H1 (cell line): ENCODE data around the gene LHFPL2. TPM values are rescaled to one million over a fixed set of nuclear protein-coding genes. Genes with fewer than 3 reads are reported as not detected.

ENCODE experiments used
- CTCF ChIA-PET: fragments of 300-600 bp; sonication (Branson Sonifier 250); formaldehyde crosslinking; loops from one replicate; lab custom pipeline; 2021; ENCODE audit not compliant: partially characterized antibody; lab: Charles Lee
- POLR2A ChIA-PET: fragments of 300-600 bp; sonication (Branson Sonifier 250); formaldehyde crosslinking; loops from one replicate; lab custom pipeline; 2021; ENCODE audit warnings: inconsistent platforms; ENCODE audit not compliant: partially characterized antibody; lab: Charles Lee
- DNase-seq, 2 experiments: peaks; one replicate each; pipeline versions ENCODE4 v3.0.0 to v3.0.0-alpha.2; 2010 to 2022; ENCODE audit warnings: low spot score in 2 of 2, low read depth in 1 of 2, mixed read lengths in 1 of 2
- FAIRE-seq: peaks from 2 replicates; lab custom pipeline; 2011; peaks lifted over from hg19 to GRCh38; lab: Jason Lieb, UNC
- H2AFZ ChIP-seq: 2 replicates; pipeline ENCODE4 v1.8.1; 2012; ENCODE audit warnings: low read length, inconsistent platforms
- H2AK5ac ChIP-seq: 2 replicates; pipeline ENCODE4 v1.6.1; 2013; ENCODE audit warnings: low read depth, low read length
- H2BK120ac ChIP-seq: replicated peaks from 2 replicates; pipeline ENCODE3; 2013; ENCODE audit warnings: low read depth, low read length, inconsistent platforms
- H2BK12ac ChIP-seq: 2 replicates; pipeline ENCODE4 v1.6.1; 2013; ENCODE audit warnings: low read depth, low read length
- H2BK15ac ChIP-seq: 2 replicates; pipeline ENCODE4 v1.6.1; 2013; ENCODE audit warnings: low read length
- H2BK20ac ChIP-seq: 2 replicates; pipeline ENCODE4 v1.6.1; 2013; ENCODE audit warnings: low read length
- H2BK5ac ChIP-seq: 2 replicates; pipeline ENCODE4 v1.6.1; 2013; ENCODE audit warnings: low read depth, low read length
- H3K14ac ChIP-seq: 2 replicates; pipeline ENCODE4 v1.6.1; 2013; ENCODE audit warnings: inconsistent platforms; ENCODE audit not compliant: insufficient read length
- H3K18ac ChIP-seq: 2 replicates; pipeline ENCODE4 v1.6.1; 2013; ENCODE audit warnings: low read length; ENCODE audit errors: extremely low read depth
- H3K23ac ChIP-seq: 2 replicates; pipeline ENCODE4 v1.6.1; 2013; ENCODE audit warnings: inconsistent platforms; ENCODE audit not compliant: insufficient read length
- H3K23me2 ChIP-seq: 2 replicates; pipeline ENCODE4 v1.6.1; 2013; ENCODE audit warnings: low read depth, low read length
- H3K27ac ChIP-seq: 2 replicates; pipeline ENCODE4 v1.6.1; 2011; ENCODE audit warnings: low read depth, low read length, inconsistent platforms
- H3K27me3 ChIP-seq, 4 experiments: replicated peaks in 1 of 4; 1 replicate in 1 of 4; 2 replicates in 3 of 4; pipeline versions ENCODE4 v1.6.1 to v1.8.1; 2011 to 2013; ENCODE audit warnings: low read length in 3 of 4, mild to moderate bottlenecking in 3 of 4, inconsistent platforms in 2 of 4, mixed read lengths in 2 of 4, moderate library complexity in 1 of 4; ENCODE audit not compliant: control insufficient read depth in 3 of 4, insufficient read depth in 3 of 4; ENCODE audit errors: extremely low read depth in 1 of 4
- H3K36me3 ChIP-seq, 4 experiments: 2 replicates each; pipeline versions ENCODE4 v1.6.1 to v1.8.1; 2011 to 2013; ENCODE audit warnings: mild to moderate bottlenecking in 4 of 4, low read length in 3 of 4, moderate library complexity in 2 of 4, control low read depth in 1 of 4, inconsistent platforms in 1 of 4; ENCODE audit not compliant: insufficient read depth in 4 of 4, control insufficient read depth in 2 of 4
- H3K4ac ChIP-seq: replicated peaks from 2 replicates; pipeline ENCODE3; 2013; ENCODE audit warnings: low read length, low read depth, mixed read lengths, inconsistent platforms; ENCODE audit not compliant: insufficient read length
- H3K4me1 ChIP-seq, 4 experiments: replicated peaks in 1 of 4; 1 replicate in 1 of 4; 2 replicates in 3 of 4; pipeline versions ENCODE4 v1.6.1 to v1.8.1; 2011 to 2013; ENCODE audit warnings: low read length in 3 of 4, inconsistent platforms in 2 of 4, mixed read lengths in 1 of 4; ENCODE audit not compliant: insufficient read depth in 4 of 4, control insufficient read depth in 3 of 4
- H3K4me2 ChIP-seq, 2 experiments: 2 replicates each; pipeline versions ENCODE4 v1.6.1 to v1.8.1; 2011 to 2013; ENCODE audit warnings: low read depth in 2 of 2, low read length in 2 of 2, control low read depth in 1 of 2, inconsistent platforms in 1 of 2, mild to moderate bottlenecking in 1 of 2; ENCODE audit not compliant: insufficient read depth in 1 of 2
- H3K4me3 ChIP-seq, 4 experiments: fragments of 200-600, 300-600 bp in 1 of 4; sonication (generic), shearing (Covaris generic), sonication (Bioruptor Twin) in 1 of 4; 2 replicates each; pipeline versions ENCODE4 v1.5.1 to v1.8.1; 2011 to 2016; ENCODE audit warnings: low read length in 4 of 4, low read depth in 3 of 4, control low read depth in 2 of 4, inconsistent platforms in 2 of 4, mild to moderate bottlenecking in 2 of 4, mixed read lengths in 1 of 4, moderate library complexity in 1 of 4; ENCODE audit not compliant: insufficient read depth in 2 of 4; ENCODE audit errors: extremely low read depth in 1 of 4
- H3K56ac ChIP-seq: replicated peaks from 2 replicates; pipeline ENCODE3; 2013; ENCODE audit warnings: low read depth, mild to moderate bottlenecking, mixed read lengths, low read length, inconsistent platforms; ENCODE audit not compliant: insufficient read length
- H3K79me1 ChIP-seq: 2 replicates; pipeline ENCODE4 v1.6.1; 2013; ENCODE audit warnings: low read depth, low read length, control low read depth
- H3K79me2 ChIP-seq, 2 experiments: 2 replicates each; pipeline versions ENCODE4 v1.6.1 to v1.8.1; 2012 to 2013; ENCODE audit warnings: low read length in 2 of 2, mild to moderate bottlenecking in 2 of 2, inconsistent platforms in 1 of 2; ENCODE audit not compliant: insufficient read depth in 2 of 2, control insufficient read depth in 1 of 2
- H3K9ac ChIP-seq, 4 experiments: replicated peaks in 1 of 4; 1 replicate in 1 of 4; 2 replicates in 3 of 4; pipeline versions ENCODE4 v1.6.1 to v1.8.1; 2011 to 2013; ENCODE audit warnings: low read depth in 3 of 4, low read length in 3 of 4, control low read depth in 2 of 4, mild to moderate bottlenecking in 2 of 4, moderate library complexity in 2 of 4, inconsistent platforms in 1 of 4; ENCODE audit errors: extremely low read depth in 1 of 4
- H3K9me3 ChIP-seq, 2 experiments: 2 replicates each; pipeline versions ENCODE4 v1.6.1 to v1.8.1; 2012 to 2013; ENCODE audit warnings: mild to moderate bottlenecking in 2 of 2, moderate library complexity in 2 of 2, control low read depth in 1 of 2, inconsistent platforms in 1 of 2, low read depth in 1 of 2, low read length in 1 of 2, mixed read lengths in 1 of 2; ENCODE audit not compliant: insufficient read depth in 2 of 2
- H4K20me1 ChIP-seq, 2 experiments: replicated peaks in 1 of 2; 2 replicates each; pipeline versions ENCODE3 to v1.8.1; 2011 to 2013; ENCODE audit warnings: inconsistent platforms in 2 of 2, low read length in 2 of 2, mild to moderate bottlenecking in 1 of 2; ENCODE audit not compliant: insufficient read depth in 2 of 2, control insufficient read depth in 1 of 2
- H4K5ac ChIP-seq: 2 replicates; pipeline ENCODE4 v1.6.1; 2013; ENCODE audit warnings: low read length, low read depth, mixed read lengths, inconsistent platforms; ENCODE audit not compliant: insufficient read length
- H4K8ac ChIP-seq: 2 replicates; pipeline ENCODE4 v1.8.0; 2013; ENCODE audit warnings: mild to moderate bottlenecking, moderate library complexity, low read length, inconsistent platforms; ENCODE audit not compliant: insufficient read depth; ENCODE audit errors: extremely low read depth
- H4K91ac ChIP-seq: replicated peaks from 2 replicates; pipeline ENCODE3; 2013; ENCODE audit warnings: low read length, mixed read lengths, inconsistent platforms; ENCODE audit not compliant: insufficient read length
- ATF2 ChIP-seq: IDR thresholded peaks from 2 replicates; pipeline ENCODE4 v1.6.1; 2012; ENCODE audit warnings: low read length, inconsistent platforms
- BCL11A ChIP-seq, 2 experiments: IDR thresholded peaks; one replicate each; pipeline ENCODE4 v1.6.1; 2011; ENCODE audit warnings: low read depth in 2 of 2, low read length in 2 of 2, mild to moderate bottlenecking in 2 of 2
- CBX8 ChIP-seq: fragments of 300-800, 300-1000 bp; sonication (generic); IDR thresholded peaks from 2 replicates; pipeline ENCODE4 v1.7.1; 2016; ENCODE audit warnings: low read depth, low read length, borderline replicate concordance
- CREB1 ChIP-seq: IDR thresholded peaks from 2 replicates; pipeline ENCODE4 v1.6.1; 2012; ENCODE audit warnings: inconsistent platforms
- JUN ChIP-seq: IDR thresholded peaks from 2 replicates; pipeline ENCODE4 v1.6.1; 2011; ENCODE audit warnings: low read depth, mild to moderate bottlenecking, improper control_type of control experiment, low read length
- KDM5A ChIP-seq: fragments of 200-600 bp; IDR thresholded peaks from 2 replicates; pipeline ENCODE4 v1.7.1; 2012; ENCODE audit warnings: mild to moderate bottlenecking, low read length, inconsistent platforms, mixed read lengths
- POLR2A ChIP-seq, 2 experiments: IDR thresholded peaks; 1 replicate in 1 of 2; 2 replicates in 1 of 2; pipeline ENCODE4 v1.6.1; 2011; ENCODE audit warnings: low read depth in 2 of 2, low read length in 2 of 2, mild to moderate bottlenecking in 2 of 2; ENCODE audit errors: control extremely low read depth in 1 of 2
- RFX5 ChIP-seq: IDR thresholded peaks from 2 replicates; pipeline ENCODE4 v1.6.1; 2011; ENCODE audit warnings: low read depth, low read length, improper control_type of control experiment, borderline replicate concordance
- SAP30 ChIP-seq: fragments of 300-600 bp; sonication (generic); IDR thresholded peaks from 2 replicates; pipeline ENCODE4 v1.7.1; 2012; ENCODE audit warnings: low read length, moderate library complexity, mild to moderate bottlenecking, inconsistent platforms; ENCODE audit not compliant: insufficient read depth, insufficient replicate concordance
- SP2 ChIP-seq: IDR thresholded peaks from 2 replicates; pipeline ENCODE4 v1.6.1; 2012; ENCODE audit warnings: mild to moderate bottlenecking, low read length, inconsistent platforms
- TBP ChIP-seq: IDR thresholded peaks from 2 replicates; pipeline ENCODE4 v1.6.1; 2011; ENCODE audit warnings: low read depth, low read length, improper control_type of control experiment
- TEAD4 ChIP-seq: IDR thresholded peaks from 2 replicates; pipeline ENCODE4 v1.6.1; 2012; ENCODE audit warnings: low read depth, low read length, inconsistent platforms, mixed read lengths
- YY1 ChIP-seq: IDR thresholded peaks from 2 replicates; pipeline ENCODE4 v1.6.1; 2011; ENCODE audit warnings: low read depth, mild to moderate bottlenecking, low read length
- WGBS, 2 experiments: shearing (Covaris generic) in 1 of 2; methylation state at CpG; one replicate each; pipeline versions ENCODE4 v1.1.6 to v1.1.7; 2013 to 2015; ENCODE audit warnings: low lambda C conversion rate in 2 of 2, mixed read lengths in 2 of 2, inconsistent platforms in 1 of 2, low coverage in 1 of 2, missing lambda C conversion rate in 1 of 2; ENCODE audit not compliant: insufficient replicate concordance in 2 of 2, insufficient coverage in 1 of 2, insufficient read length in 1 of 2; ENCODE audit errors: extremely low coverage in 1 of 2, missing lambda C conversion rate in 1 of 2; 5-methylcytosine and 5-hydroxymethylcytosine counted together
- polyA plus RNA-seq, 7 experiments: library from polyadenylated mRNA; depleted of rRNA in 3 of 7; stranded (reverse) in 5 of 7; unstranded in 2 of 7; fragments of >200 nt in 5 of 7; fragments of 200-250 nt in 2 of 7; gene quantifications; 1 replicate in 5 of 7; 2 replicates in 1 of 7; 4 replicates in 1 of 7; pipeline versions ENCODE4 v1.2.1 to v1.2.3, GENCODE V29; 2011 to 2013; ENCODE audit warnings: missing spikeins in 2 of 7, mixed read lengths in 2 of 7
- total RNA-seq: library from RNA; stranded (reverse); fragmentation: NEBNext Ultra II Directional; extraction: Animal tissue kit (Norgen Biotek cat#: 25700); gene quantifications from 2 replicates; pipeline ENCODE4 v1.2.1, GENCODE V29; 2021

LHFPL2 gene
- total and polyA plus RNA-seq, 2 of the 8 experiments (the other 6 are each of a cell fraction or from before 2014, with no cell fraction given): 9.6 to 43.0 TPM

- no peak overlapping the region for H3K4me2 ChIP-seq
- H2BK5ac ChIP-seq: no peak overlapping the region
- no peak overlapping the region; a peak in 1 of 7 replicates for H3K9ac ChIP-seq
- no peak overlapping the region for H3K4me3 ChIP-seq
- peaks cover 0 to 4% (median 0%) of the 10 kb centered on the region in 4 experiments; a peak in 1 of 8 replicates for H3K36me3 ChIP-seq
- no peak overlapping the region for H2AFZ ChIP-seq
- H4K20me1 ChIP-seq: peaks cover 9 to 15% of the 10 kb centered on the region in 2 experiments
- H2BK120ac ChIP-seq: no peak overlapping the region
- H3K4me1 ChIP-seq: peaks cover 0 to 15% (median 7%) of the 10 kb centered on the region in 4 experiments; a peak in 6 of 7 replicates
- no peak overlapping the region for H3K4ac ChIP-seq
- H3K23me2 ChIP-seq: peaks cover 10% of the 10 kb centered on the region; the same call in 1 of the 2 replicates
- H3K14ac ChIP-seq: no peak overlapping the region
- WGBS, 2 experiments: 48% methylated on average over 2 of the region's 2 CpGs; no CpG with 5 or more reads in 1 of the 2 experiments
- DNase-seq (no peak), FAIRE-seq (no peak)
- H4K91ac ChIP-seq: no peak overlapping the region
- ChIA-PET CTCF (interaction anchor here (1.0 to 4.0 kb wide), 7 partner anchors 7 to 325 kb away, joined by 3 to 12 read pairs (median 6); no protein-coding TSS in a partner anchor), POLR2A (no interaction called here)
- H2BK15ac ChIP-seq: no peak overlapping the region
- H2BK12ac ChIP-seq: no peak overlapping the region
- no peak overlapping the region; the same call in 1 of the 2 replicates for H3K18ac ChIP-seq
- H2AK5ac ChIP-seq: no peak overlapping the region
- H3K27me3 ChIP-seq: peaks cover 0 to 1% (median 0%) of the 10 kb centered on the region in 4 experiments; a peak in 1 of 7 replicates
- H3K79me1 ChIP-seq: peaks cover 7% of the 10 kb centered on the region
- no peaks in the 10 kb centered on the region for H3K9me3 ChIP-seq
- no peak overlapping the region for H4K5ac ChIP-seq
- no peak overlapping the region for H3K27ac ChIP-seq
- no peak overlapping the region for H3K23ac ChIP-seq
- H2BK20ac ChIP-seq: no peak overlapping the region
- H3K79me2 ChIP-seq: peaks cover 11 to 80% of the 10 kb centered on the region in 2 experiments
- no peak overlapping the region for H4K8ac ChIP-seq
- H3K56ac ChIP-seq: no peak overlapping the region
- TF ChIP-seq SP2 (no peak), BCL11A (IDR thresholded peaks at IDR 0.05; ENCODE audit: low read depth in 2 of 2, low read length in 2 of 2) (no peak), ATF2 (no peak), POLR2A (IDR thresholded peaks at IDR 0.05; ENCODE audit: control extremely low read depth in 1 of 2, low read depth in 2 of 2, low read length in 2 of 2) (no peak), CREB1 (no peak), KDM5A (no peak), RFX5 (no peak), SAP30 (no peak), TEAD4 (no peak), TBP (no peak), CBX8 (no peak), YY1 (no peak), JUN (no peak)
These were observed 3.8 kb downstream of the LHFPL2 start for GRCh38 chr5:78644741-78645300.
